UCSD-AML1 (cell line): Measurements from ENCODE around the gene RYK.
"Not testable (repeated sequence)": the region's sequence is repeated elsewhere in the genome, so short reads cannot be mapped to it uniquely, and the experiment has no call there.

ENCODE experiments used
- DNase-seq: peaks from one replicate; lab custom pipeline; 2025; ENCODE audit not compliant: unreplicated experiment; lab: John Stamatoyannopoulos, UW

RYK gene

DNA sequence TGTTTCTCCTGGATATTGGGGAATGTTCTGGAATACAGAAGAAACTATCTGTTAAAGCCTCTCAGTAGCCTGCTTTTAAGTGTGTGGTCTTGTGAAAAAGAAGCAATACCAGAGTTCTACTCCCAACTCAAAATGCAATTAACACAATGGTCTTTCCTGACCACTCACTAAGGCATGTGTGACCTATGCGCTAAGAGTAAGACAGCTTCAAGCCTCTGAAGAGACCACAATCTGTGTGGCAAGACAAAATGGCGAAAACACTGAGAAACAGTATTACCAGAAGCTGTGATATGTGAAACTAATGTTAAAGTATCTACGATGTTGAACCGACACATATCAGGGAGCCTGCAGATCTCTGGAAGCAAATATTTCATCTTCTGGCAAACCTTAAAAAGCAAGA lies 33.8 kb downstream of the RYK start:
- no peak for DNase-seq

DNA sequence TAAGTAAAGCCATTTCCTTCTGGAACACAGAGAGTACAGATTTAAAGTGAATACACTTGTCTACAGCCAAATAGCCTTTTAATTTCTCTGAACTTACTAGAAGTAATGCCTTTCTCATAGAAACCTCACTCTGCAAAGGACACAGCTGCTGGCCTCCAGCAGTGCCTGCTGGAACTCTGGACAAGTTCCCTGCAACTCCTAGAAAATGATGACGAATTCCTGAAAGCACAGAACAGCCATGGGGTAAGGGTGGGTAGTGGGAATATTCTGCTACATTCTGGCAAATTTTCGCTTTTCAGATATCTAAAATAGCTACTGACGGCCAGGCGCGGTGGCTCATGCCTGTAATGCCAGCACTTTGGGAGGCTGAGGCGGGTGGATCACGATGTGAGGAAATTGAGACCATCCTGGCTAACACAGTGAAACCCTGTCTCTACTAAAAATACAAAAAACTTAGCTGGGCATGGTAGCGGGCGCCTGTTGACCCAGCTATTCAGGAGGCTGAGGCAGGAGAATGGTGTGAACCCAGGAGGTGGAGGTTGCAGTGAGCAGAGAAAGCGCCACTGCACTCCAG lies 34.4 kb downstream of the RYK start:
- no peak for DNase-seq

DNA sequence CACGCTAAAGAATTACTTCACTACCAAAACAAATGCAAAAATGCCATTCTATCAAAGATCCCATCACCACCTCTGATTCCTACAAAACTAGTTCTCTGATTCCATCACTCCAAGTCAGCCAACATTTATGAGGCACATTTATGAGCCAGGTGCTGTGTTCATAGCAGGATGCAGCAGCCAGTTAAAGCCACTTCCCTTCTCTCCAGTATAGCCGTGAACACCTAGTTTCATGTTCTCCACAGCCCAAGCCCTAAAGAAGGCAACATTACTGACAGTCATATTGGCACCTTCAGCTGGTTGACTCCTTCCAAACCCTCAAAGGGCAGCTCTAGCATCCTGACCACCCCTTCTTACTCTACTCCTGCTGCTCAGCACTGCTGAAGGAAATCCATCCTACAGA lies 36.4 kb downstream of the RYK start:
- no peak for DNase-seq

DNA sequence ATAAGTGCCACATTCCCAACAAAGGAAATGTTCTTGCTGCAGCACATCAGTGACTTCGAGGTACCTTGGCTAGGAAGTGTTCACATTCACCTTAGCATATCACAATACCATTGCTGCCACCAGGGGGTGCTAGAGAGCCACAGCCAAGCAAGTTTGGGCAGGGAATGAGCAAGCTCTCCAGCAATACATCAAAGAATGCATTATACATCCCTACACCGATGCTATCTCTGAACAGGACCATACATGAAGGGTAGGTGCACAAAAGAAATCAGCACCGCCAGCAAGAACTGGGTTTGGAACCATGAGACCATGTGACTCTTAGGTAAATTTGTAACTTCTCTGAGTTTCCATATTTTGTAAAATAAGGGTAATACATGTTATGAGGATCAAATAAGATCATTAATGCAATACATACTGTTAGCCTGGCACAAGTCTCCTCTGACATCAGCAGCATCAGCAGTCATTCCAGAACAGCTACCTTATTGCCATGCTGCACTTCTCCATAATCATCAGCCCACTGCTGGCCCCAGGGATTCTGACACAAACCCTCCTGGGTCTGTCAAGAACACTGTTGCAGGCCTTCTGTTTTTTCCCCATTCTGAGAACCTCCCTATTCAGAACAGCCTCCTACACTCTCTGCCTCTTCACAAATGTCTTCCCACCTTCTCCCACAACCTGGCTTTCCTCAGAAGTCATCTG lies 37.5 kb downstream of the RYK start:
- peak; percentile 77 for DNase-seq

DNA sequence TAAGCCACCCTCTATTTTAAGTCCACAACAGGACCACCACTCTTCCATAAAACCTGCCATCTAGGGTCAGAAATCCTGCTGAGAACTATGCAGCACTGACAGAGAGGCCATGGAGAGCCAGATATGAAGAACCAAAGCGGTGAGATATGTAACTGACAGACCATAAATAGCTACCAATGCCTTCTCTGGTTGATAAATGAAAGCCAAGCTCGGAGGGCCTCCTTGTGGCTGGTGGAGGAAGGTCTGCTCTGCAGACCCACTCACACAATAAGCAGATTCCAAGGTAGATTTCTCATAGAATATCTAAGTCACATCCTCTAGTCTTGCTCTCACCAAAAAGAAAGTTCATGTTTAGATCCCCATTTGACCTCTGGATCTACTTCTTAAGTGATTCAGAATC lies 38.9 kb downstream of the RYK start:
- peak; percentile 45 for DNase-seq

DNA sequence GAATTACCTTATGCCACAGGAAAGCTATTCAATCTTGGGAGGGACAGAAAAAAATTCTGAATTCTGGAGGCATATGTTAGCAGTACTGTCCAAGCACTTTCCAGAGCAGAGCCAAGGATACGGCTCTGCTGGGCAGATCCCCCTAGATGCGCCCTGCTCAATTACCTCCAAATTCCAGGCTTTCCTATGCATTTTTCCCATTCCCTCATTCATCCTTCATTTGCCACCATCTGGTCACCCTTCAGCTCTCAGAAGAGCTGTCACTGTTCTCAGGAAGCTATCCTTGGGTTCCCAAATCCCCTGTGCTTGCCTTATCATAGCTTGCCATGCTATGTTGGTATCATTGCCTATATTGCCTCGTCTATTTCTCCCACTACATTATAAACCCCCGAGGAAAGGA lies 45.2 kb downstream of the RYK start:
- DNase-seq: no peak

DNA sequence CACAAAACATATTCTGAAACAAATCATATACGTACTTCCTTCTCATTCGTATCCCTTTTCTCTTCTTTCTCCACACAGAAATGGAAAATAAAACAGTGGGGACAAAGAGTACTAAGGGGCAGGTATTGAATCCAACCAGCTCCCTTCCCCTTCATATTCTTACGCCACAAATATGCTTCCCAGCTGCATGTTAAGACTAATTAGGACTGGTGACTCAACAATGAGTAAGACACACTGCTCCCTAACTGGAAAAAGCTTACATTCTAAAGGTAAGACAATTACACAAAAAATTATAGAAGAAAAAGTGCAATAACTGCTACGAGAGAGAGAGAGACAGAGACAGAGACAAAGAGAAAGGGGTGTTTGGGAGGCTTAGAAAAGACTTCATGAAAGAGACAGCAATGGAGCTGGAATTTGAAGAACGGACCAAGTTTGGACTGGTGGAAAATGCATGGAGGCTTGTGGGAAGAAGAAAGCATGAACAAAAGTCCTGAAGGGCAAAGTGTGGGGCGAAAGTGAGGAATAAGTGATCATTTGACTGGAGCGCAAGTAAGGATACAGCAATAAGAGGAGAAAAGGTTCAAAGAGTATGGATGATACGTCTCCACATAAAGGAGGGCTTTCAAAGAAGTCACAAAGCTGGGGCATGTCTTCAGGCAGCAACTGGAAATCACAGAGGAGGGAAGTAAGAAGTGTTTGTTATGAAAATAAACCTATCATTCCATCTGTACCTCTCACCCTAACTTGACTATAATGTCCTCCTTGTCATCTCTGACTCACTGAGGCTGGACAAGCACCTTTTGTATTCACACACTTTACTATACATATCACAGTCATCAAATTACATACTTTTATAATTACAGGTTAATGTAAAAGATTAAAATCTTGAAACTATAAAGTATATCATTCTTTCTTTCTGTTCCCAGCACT lies 49.2 kb downstream of the RYK start:
- no peak for DNase-seq

DNA sequence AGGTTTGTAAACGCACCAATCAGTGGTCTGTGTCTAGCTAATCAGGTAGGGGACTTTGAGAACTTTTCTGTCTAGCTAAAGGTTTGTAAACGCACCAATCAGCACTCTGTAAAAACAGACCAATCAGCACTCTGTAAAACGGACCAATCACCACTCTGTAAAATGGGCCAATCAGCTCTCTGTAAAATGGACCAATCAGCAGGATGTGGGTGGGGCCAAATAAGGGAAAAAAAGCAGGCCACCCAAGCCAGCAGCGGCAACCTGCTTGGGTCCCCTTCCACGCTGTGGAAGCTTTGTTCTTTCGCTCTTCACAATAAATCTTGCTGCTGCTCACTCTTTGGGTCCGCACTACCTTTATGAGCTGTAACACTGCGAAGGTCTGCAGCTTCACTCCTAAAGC lies 50.8 kb downstream of the RYK start:
- DNase-seq: not testable (repeated sequence)

DNA sequence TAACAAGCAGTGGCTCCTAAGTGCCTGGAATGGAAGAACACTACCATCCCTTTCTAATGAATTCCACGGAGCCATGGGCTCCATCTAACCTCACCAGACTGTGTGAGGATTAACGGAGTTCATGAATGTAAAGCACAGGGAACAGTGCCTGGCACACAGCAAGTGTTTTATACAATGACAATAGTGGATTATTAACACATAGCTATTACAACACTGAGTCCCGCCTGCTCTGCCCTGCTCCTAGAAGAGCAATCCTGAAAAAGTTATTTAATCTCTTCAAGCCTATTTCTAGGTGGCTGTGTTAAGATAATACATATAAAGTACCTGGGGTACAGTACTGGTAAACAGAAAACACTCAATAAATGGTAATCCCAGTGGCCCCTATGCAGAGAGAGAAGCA lies 51.4 kb downstream of the RYK start:
- DNase-seq: no peak

DNA sequence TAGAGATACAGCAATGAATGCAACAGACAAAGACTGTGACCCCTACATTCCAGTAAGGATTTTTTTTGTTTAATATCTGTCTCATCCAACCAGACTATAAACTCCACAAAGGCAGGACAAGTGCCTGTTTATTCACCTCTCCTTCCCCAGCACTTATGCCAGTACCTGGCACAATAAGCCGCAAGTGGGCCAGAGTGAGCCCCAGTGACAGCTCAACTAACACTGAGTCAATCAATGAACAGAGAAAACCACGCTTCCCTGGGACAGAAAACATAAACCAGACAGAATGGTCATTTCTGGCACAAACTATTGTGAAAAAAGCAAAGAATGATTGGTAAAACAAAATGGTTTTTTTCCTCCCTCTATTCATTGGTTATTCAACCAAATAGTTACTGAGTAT lies 52.2 kb downstream of the RYK start:
- DNase-seq: no peak

DNA sequence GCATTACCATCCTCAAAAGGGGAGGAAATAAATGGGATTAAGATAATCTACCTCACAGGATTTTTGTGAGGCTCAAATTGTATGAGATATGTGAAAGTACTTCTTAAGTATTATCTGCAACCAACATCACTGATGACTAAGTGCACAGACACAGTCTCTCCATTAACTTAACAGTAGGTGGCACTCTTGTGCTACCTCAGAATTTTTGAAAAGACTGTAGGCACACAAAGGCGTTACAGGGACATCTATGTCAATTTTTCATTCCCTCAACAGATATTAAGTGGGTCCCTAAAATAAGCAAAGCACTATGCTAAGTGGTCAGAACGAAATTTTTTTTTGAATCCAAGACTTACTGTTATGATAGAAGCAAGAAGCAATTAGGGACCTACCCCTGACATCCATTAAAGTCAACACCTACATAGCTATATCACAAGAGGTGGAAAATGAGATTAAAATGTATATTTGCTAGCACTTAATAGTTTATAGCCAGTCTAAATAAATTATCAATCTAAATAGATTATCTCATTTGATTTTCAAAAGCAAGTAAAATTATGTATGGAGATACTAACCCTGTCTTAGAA lies 52.9 kb downstream of the RYK start:
- no peak for DNase-seq

DNA sequence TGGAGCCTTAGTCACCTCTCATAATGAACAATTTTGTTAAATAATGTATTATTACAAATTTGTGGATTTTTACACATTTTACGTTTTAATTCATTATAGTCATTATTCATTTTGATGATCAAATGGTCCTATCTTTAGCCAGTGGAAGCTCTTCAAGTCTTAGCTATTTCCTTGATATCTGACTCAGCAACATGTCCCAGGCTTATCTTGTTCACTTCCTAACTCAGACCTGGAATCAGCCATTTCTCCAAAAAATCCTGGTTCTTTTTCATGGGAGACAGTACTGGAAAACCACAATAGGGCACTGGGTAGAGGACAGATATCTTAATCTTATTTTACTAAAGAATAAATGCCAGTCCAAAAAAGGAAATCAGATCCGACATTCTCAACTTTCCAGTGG lies 56.4 kb downstream of the RYK start:
- no peak for DNase-seq

DNA sequence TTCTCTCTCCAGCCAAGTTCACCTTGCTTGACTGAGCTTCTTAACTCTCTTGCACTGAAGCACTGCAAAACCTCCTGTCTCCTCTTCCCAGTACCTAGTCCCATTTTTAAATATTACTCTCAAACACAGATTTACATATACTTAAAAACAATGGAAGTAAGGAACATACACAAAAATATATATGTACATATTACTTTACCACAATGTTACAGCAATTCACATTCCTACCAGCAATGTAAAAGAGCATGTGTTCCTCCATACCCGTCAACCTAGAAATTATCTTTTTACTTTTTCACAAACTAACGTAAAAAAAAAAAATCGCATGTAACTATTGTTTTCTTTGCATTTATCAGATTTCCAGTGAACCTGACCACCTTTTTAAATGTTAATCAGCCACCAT lies 60.4 kb downstream of the RYK start:
- no peak for DNase-seq

DNA sequence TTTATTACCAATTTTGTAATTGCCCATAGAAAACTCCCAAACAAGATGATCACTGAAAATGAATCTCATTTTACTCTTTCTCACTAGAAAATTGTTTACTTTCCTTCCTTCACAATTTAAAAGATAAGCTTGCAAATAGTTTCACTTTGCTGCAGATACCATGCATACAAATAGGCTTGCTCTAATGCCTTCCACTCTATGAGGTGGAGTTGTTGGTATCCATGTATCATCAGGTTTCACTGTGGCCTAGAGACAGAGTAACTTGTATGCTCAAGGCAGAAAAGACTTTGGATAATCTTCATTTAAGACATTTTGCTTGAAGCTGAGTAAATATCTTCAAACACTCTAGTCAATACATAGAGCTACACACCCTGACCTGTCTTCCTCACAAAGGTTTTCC lies 60.8 kb downstream of the RYK start:
- no peak for DNase-seq

DNA sequence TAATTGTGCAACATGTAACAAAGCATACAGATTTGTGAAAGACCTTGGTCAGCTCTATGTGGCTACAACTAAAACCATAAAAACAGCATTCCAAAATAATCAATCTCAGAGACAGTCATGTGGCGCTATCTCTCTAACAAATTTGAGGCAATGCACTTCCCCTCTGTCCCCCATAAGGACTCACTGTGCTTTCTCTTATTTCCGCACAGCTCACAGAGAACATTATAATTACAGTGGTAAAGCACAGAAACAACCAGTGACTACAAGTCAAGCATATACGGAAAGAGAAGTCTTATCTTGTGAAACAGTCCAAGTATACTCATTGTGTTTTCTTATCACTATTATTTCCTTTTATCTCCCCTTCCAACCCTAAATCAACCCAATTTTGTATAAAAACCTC lies 64.3 kb downstream of the RYK start:
- DNase-seq: no peak

DNA sequence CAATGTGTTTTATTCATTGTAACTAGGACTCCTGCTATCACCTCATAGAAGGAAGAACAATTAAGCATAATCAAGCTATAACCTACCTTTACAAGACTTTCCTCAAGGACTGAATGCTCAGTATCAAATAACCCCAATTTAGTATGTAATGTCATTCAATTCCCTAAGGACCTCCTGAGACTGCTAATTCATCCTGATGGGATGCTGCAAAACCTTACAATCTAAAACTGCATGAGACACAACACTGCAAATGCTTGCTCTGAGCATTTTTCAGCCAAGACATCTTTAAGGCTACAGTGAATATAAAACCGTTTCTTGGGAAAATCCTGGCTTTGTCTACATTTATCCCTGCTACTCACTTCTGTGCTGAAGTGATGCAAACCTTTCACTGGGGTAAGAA lies 69.9 kb downstream of the RYK start:
- no peak for DNase-seq

DNA sequence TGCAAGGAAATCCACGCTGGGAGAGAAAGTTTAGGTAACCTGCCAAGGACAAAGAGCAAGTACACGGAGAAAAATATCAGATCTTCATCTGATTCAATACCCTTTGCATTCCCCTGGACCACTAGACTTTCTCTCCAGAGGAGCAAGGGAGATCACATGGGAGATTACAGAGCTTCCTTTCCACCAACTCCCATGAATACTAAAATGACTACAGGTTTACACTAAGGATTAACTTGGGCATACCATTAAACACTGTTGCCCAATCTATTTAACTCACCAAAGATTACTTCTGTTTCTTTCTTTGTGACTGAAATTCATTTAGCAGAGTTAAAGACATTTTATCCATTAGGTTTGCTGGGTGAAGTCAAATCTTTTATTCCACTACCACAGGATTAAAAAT lies 71.2 kb downstream of the RYK start:
- DNase-seq: no peak

DNA sequence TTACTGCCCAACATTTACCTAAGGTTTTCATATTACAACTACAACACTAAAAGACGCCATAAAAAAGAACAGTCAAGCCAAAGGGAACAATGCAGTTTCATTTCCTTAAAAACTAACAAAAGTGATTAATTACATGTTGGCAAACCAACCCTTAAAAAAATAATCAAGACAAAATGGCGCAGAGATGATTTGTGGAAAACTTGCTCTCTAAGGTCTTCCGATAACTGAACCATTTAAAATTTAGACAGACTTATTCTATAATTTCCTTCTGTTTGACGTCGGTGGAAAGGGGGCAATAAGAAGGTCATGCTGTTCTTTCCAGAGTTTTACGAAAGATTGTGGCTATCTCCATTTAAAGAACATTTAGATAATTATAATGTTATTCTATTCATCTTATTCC lies 87.6 kb downstream of the RYK start:
- DNase-seq: no peak

DNA sequence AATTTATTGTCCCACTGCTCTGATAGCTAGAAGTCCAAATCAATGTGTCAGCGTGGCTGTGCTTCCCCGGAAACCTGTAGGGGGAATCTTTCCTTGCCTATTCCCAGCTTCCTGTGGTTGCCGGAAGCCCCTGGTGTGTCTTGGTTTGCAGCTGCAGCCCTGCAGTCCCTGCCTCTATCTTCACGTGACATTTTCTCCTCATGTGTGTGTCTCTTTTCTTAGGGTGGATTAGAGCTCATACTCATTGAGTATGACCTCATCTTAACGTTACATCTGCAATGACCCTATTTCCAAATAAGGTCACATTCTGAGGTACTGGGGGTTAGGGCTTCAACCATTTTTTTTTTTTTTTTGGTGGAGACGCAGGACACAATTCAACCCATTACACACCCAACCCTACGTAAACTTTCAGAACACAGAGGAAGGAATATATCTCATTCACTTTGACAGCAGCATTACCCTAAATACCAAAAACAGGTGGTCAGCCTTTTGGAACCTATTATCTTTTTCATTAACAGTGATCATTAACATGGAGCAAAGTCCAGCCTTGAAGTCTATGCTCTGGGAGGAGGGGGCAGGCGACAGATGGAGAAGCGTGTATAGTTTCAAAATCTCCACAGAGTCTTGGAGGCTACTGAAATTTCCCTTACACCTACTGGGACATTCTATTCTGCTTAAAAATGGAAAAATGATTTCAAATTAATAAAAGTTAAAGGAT lies 88.6 kb downstream of the RYK start:
- DNase-seq: no peak

DNA sequence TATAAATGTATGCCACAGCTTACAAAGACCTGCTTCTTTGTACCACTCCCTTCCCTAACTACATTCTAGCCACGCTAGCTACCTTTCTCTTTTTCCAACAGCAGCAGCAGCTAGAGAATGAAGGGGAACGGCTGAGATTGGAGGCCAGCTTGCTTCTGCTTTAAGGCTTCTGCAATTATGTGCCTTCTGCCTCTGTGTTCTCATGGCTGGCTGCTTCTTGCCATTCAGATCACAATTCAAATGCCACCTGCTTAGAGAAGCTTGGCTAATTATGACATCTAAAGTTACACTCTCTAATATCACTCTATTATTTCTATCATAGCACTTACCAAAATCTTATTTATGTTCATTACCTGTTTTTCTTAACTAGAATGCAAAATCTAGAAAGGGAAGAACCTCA lies 95.2 kb downstream of the RYK start:
- no peak for DNase-seq

DNA sequence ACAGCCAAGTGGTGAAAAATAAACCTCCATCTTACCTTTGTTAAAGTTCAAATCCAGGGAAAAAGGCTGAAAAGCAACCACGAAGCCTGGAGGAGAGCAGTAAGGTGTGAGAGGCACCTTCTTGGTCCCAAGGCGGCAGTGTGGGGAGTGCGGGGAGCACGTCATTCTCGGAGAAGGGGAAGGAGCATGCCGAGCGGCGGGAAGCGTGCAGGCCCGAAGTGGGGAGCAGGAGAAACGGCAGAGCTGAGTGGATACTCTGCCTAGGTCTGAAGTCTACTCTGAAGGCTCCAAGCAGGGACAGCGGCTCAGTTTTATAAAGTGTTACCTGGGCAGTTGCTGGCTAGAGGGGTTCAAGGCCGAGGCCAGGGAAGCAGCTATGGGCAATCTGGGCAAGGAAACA lies 96.9 kb downstream of the RYK start:
- DNase-seq: no peak
